Stimulated activated CD4-positive, alpha-beta T cell treated with anti-CD3 and anti-CD28 coated beads, Interleukin-4, amount 100 ng/mL, for 4 hours (primary cell): Measurements from ENCODE around the gene PDS5A.
A peak's percentile ranks its signal among the peaks of the same experiment; 100 is the strongest.
"Not testable (repeated sequence)": the region's sequence is repeated elsewhere in the genome, so short reads cannot be mapped to it uniquely, and the experiment has no call there.

ENCODE experiments used
- DNase-seq, 2 experiments: peaks; one replicate each; pipeline ENCODE4 v3.0.0-alpha.2; 2020

Gene PDS5A

GRCh38 chr4:39977489-39978377 is at the start of gene PDS5A:
PDS5A (minus strand) TSS chr4:39977911; CDS start chr4:39976577, 1,334 bp downstream.
- peak; percentile 87 to 90 for DNase-seq

- DNase-seq, result not testable (repeated sequence)
Observed at GRCh38 chr4:40024049-40024448, 46.3 kb upstream of the PDS5A start.

GRCh38 chr4:40021116-40021515 is 43.4 kb upstream of the PDS5A start:
- DNase-seq, result not testable (repeated sequence)

- no peak for DNase-seq
Observed at GRCh38 chr4:40020221-40020620, 42.5 kb upstream of the PDS5A start.

- no peak for DNase-seq
Observed at GRCh38 chr4:40016007-40016406, 38.3 kb upstream of the PDS5A start.

- no peak for DNase-seq
Observed at GRCh38 chr4:40003986-40004385, 26.3 kb upstream of the PDS5A start.

GRCh38 chr4:40000711-40001110 is 23.0 kb upstream of the PDS5A start:
- DNase-seq, result no peak

- no peak for DNase-seq
Observed at GRCh38 chr4:39998659-39999345, 21.1 kb upstream of the PDS5A start.

GRCh38 chr4:39996811-39997210 is 19.1 kb upstream of the PDS5A start:
- no peak for DNase-seq

GRCh38 chr4:39994406-39994805 is 16.7 kb upstream of the PDS5A start:
- DNase-seq, result no peak

GRCh38 chr4:39989381-39989780 is 11.7 kb upstream of the PDS5A start:
- not testable (repeated sequence) for DNase-seq

GRCh38 chr4:39987485-39987884 is 9.8 kb upstream of the PDS5A start:
- DNase-seq, result no peak

GRCh38 chr4:39978904-39979303 is 1.2 kb upstream of the PDS5A start:
- DNase-seq, result no peak

- DNase-seq, result no peak
Observed at GRCh38 chr4:39978378-39978775, 666 bp upstream of the PDS5A start.

GRCh38 chr4:39976945-39977488 is 694 bp downstream of the PDS5A start:
- DNase-seq, result peak; percentile 52 to 66

- peak; percentile 48 to 57 for DNase-seq
Observed at GRCh38 chr4:39976141-39976944, 1.4 kb downstream of the PDS5A start.

GRCh38 chr4:39975488-39976089 is 2.1 kb downstream of the PDS5A start:
- no peak for DNase-seq

- not testable (repeated sequence) for DNase-seq
Observed at GRCh38 chr4:39973052-39973451, 4.7 kb downstream of the PDS5A start.

GRCh38 chr4:39970671-39971640 is 6.8 kb downstream of the PDS5A start:
- no peak for DNase-seq

- no peak for DNase-seq
Observed at GRCh38 chr4:39963656-39964055, 14.1 kb downstream of the PDS5A start.

GRCh38 chr4:39961311-39961877 is 16.3 kb downstream of the PDS5A start:
- DNase-seq, result no peak
